Kidney tubule cell (primary cell): Measurements from ENCODE around the gene GPR176.

Source experiments
- DNase-seq: peaks from one replicate; pipeline ENCODE4 v3.0.0-alpha.2; 2018; ENCODE audit warnings: low spot score

GPR176 gene

GRCh38 chr15:39782441-39783138 lies 137.5 kb downstream of the GPR176 start, which contains the start of gene FSIP1:
Gene FSIP1, minus strand, starts transcription at chr15:39782841. Its CDS starts 6,317 bp downstream, at chr15:39776524.
- peak; percentile 97 for DNase-seq

GRCh38 chr15:39781967-39782302 lies 138.1 kb downstream of the GPR176 start:
- no peak for DNase-seq

- no peak for DNase-seq
Observed at GRCh38 chr15:39781147-39781966, 138.7 kb downstream of the GPR176 start.

- no peak for DNase-seq
Observed at GRCh38 chr15:39778021-39778420, 142.0 kb downstream of the GPR176 start.

GRCh38 chr15:39777496-39777895 lies 142.6 kb downstream of the GPR176 start:
- no peak for DNase-seq

GRCh38 chr15:39776068-39776467 lies 144.0 kb downstream of the GPR176 start:
- DNase-seq, result no peak

- no peak for DNase-seq
Observed at GRCh38 chr15:39774688-39775267, 145.3 kb downstream of the GPR176 start.

GRCh38 chr15:39770748-39771689 lies 149.0 kb downstream of the GPR176 start:
- DNase-seq, result peak; percentile 43

GRCh38 chr15:39767921-39768320 lies 152.1 kb downstream of the GPR176 start:
- no peak for DNase-seq

- no peak for DNase-seq
Observed at GRCh38 chr15:39761006-39761405, 159.1 kb downstream of the GPR176 start.

- peak; percentile 63 for DNase-seq
Observed at GRCh38 chr15:39756806-39757522, 163.1 kb downstream of the GPR176 start.

- DNase-seq, result no peak
Observed at GRCh38 chr15:39752991-39753390, 167.1 kb downstream of the GPR176 start.

- no peak for DNase-seq
Observed at GRCh38 chr15:39752246-39752645, 167.8 kb downstream of the GPR176 start.
